GM12878 (cell line): ENCODE measurements around the gene LAMA5.

Experiments used
- CTCF ChIP-seq, 3 experiments: IDR thresholded peaks in 2 of 3; conservative IDR thresholded peaks in 1 of 3; 2 replicates each; pipeline ENCODE4 v1.5.1; 2011; ENCODE audit warnings: low read depth in 3 of 3, low read length in 3 of 3, mild to moderate bottlenecking in 3 of 3, control low read depth in 2 of 3, moderate library complexity in 2 of 3, inconsistent platforms in 1 of 3, mixed read lengths in 1 of 3; ENCODE audit not compliant: control insufficient read depth in 2 of 3, insufficient read depth in 1 of 3; ENCODE audit errors: extremely low read depth in 1 of 3
- NFIC ChIP-seq: IDR thresholded peaks from 2 replicates; pipeline ENCODE4 v1.6.1; 2012; ENCODE audit warnings: low read depth, mild to moderate bottlenecking, inconsistent platforms, low read length, moderate library complexity
- SPI1 ChIP-seq: IDR thresholded peaks from 2 replicates; pipeline ENCODE4 v1.6.1; 2011; ENCODE audit warnings: low read depth, mild to moderate bottlenecking, low read length, moderate library complexity, borderline replicate concordance; ENCODE audit not compliant: insufficient read depth

GRCh38 chr20:62301111-62301668 is 65.9 kb downstream of the LAMA5 start:
- TF ChIP-seq SPI1 (no peak), NFIC (no peak), CTCF (IDR thresholded peaks at IDR 0.05 in 2 of 3, conservative IDR thresholded peaks at IDR 0.05 in 1 of 3; ENCODE audit: control insufficient read depth in 2 of 3, extremely low read depth in 1 of 3, insufficient read depth in 1 of 3, low read depth in 3 of 3, low read length in 3 of 3) (no peak)
